Measurements from ENCODE around the gene TTC9B.
"Not testable (repeated sequence)": the region's sequence is repeated elsewhere in the genome, so short reads cannot be mapped to it uniquely, and the experiment has no call there.

- TF ChIP-seq CTCF, POLR2A (IDR thresholded peaks at IDR 0.05): not testable (repeated sequence)
Measured at GRCh38 chr19:40219029-40219428, 845 bp upstream of the TTC9B start.

Data from heart left ventricle (tissue), 13 donors.